ENCODE measurements around the gene RNF217.

RNF217 gene

GRCh38 chr6:125107896-125108295 lies 145.7 kb downstream of the RNF217 start:
- no peak overlapping the region for H3K14ac ChIP-seq (ENCODE audit: low read length)
- peaks cover 4 to 13% of the 10 kb centered on the region in 2 donors for H3K4me1 ChIP-seq (ENCODE audit: control insufficient read depth in 2 of 2, insufficient read depth in 1 of 2, low read depth in 1 of 2, low read length in 2 of 2)
- no peak overlapping the region for H4K91ac ChIP-seq (ENCODE audit: low read depth, low read length, poor library complexity)
- DNase-seq (ENCODE audit: low spot score), result no peak
- H3K4me2 ChIP-seq (ENCODE audit: insufficient read depth, low read length, poor library complexity, severe bottlenecking), result no peak overlapping the region
- H2BK5ac ChIP-seq (ENCODE audit: low read length), result no peak overlapping the region
- H3K4me3 ChIP-seq (ENCODE audit: low read length in 2 of 2), result no peak overlapping the region
- no peak overlapping the region for H2AFZ ChIP-seq (ENCODE audit: low read length)
- no peak overlapping the region for H2BK15ac ChIP-seq (ENCODE audit: low read length)
- no peak overlapping the region for H3K23ac ChIP-seq (ENCODE audit: low read depth, low read length, poor library complexity)
- H3K36me3 ChIP-seq (replicated peaks in 1 of 2; ENCODE audit: control insufficient read depth in 2 of 2, insufficient read depth in 2 of 2, low read length in 2 of 2), result no peaks in the 10 kb centered on the region
- no peak overlapping the region for H4K8ac ChIP-seq (ENCODE audit: low read depth, low read length)
- no peak overlapping the region for H2AK5ac ChIP-seq (ENCODE audit: low read depth, low read length)
- peaks cover 3 to 20% of the 10 kb centered on the region in 2 donors for H3K9me3 ChIP-seq (replicated peaks in 1 of 2; ENCODE audit: control insufficient read depth in 2 of 2, insufficient read depth in 1 of 2, low read depth in 1 of 2, low read length in 2 of 2)
- no peak overlapping the region for H2BK12ac ChIP-seq (ENCODE audit: low read length)
- WGBS, 2 donors (ENCODE audit: extremely low coverage in 2 of 2, insufficient read length in 2 of 2, insufficient replicate concordance in 1 of 2), result no CpG with 5 or more reads among the region's 3 CpGs
- no peaks in the 10 kb centered on the region for H3K79me1 ChIP-seq (ENCODE audit: low read depth, low read length)
- H2BK120ac ChIP-seq (ENCODE audit: low read depth, low read length), result no peak overlapping the region
- H3K4ac ChIP-seq (ENCODE audit: low read length), result no peak overlapping the region
- H3K27me3 ChIP-seq (ENCODE audit: control insufficient read depth in 3 of 3, insufficient read depth in 3 of 3, low read depth in 1 of 3, low read length in 3 of 3), result no peaks in the 10 kb centered on the region
- H3K9ac ChIP-seq (ENCODE audit: low read depth, low read length, poor library complexity), result no peak overlapping the region
- no peak overlapping the region for H3K27ac ChIP-seq (replicated peaks; ENCODE audit: low read length)
- no peak overlapping the region for H3K18ac ChIP-seq (ENCODE audit: low read length)

- Histone ChIP-seq H3K4me1 (ENCODE audit: control insufficient read depth in 2 of 2, insufficient read depth in 1 of 2, low read depth in 1 of 2, low read length in 2 of 2) (no peaks in the 10 kb centered on the region), H2AFZ (ENCODE audit: low read length) (no peak overlapping the region), H3K79me1 (ENCODE audit: low read depth, low read length) (no peaks in the 10 kb centered on the region), H3K36me3 (replicated peaks in 1 of 2; ENCODE audit: control insufficient read depth in 2 of 2, insufficient read depth in 2 of 2, low read length in 2 of 2) (no peaks in the 10 kb centered on the region), H2BK120ac (ENCODE audit: low read depth, low read length) (no peak overlapping the region), H3K4me3 (ENCODE audit: low read length in 2 of 2) (no peak overlapping the region), H3K27ac (replicated peaks; ENCODE audit: low read length) (no peak overlapping the region), H3K14ac (ENCODE audit: low read length) (no peak overlapping the region), H2BK15ac (ENCODE audit: low read length) (no peak overlapping the region), H3K23ac (ENCODE audit: low read depth, low read length, poor library complexity) (no peak overlapping the region), H3K9me3 (replicated peaks in 1 of 2; ENCODE audit: control insufficient read depth in 2 of 2, insufficient read depth in 1 of 2, low read depth in 1 of 2, low read length in 2 of 2) (peaks cover 3 to 22% of the 10 kb centered on the region in 2 donors), H3K27me3 (ENCODE audit: control insufficient read depth in 3 of 3, insufficient read depth in 3 of 3, low read depth in 1 of 3, low read length in 3 of 3) (no peaks in the 10 kb centered on the region), H4K91ac (ENCODE audit: low read depth, low read length, poor library complexity) (no peak overlapping the region), H2BK12ac (ENCODE audit: low read length) (no peak overlapping the region), H3K18ac (ENCODE audit: low read length) (no peak overlapping the region), H2BK5ac (ENCODE audit: low read length) (no peak overlapping the region), H3K4me2 (ENCODE audit: insufficient read depth, low read length, poor library complexity, severe bottlenecking) (no peak overlapping the region), H2AK5ac (ENCODE audit: low read depth, low read length) (no peak overlapping the region), H3K4ac (ENCODE audit: low read length) (no peak overlapping the region), H4K8ac (ENCODE audit: low read depth, low read length) (no peak overlapping the region), H3K9ac (ENCODE audit: low read depth, low read length, poor library complexity) (no peak overlapping the region)
- no CpG with 5 or more reads among the region's 1 CpG for WGBS, 2 donors (ENCODE audit: extremely low coverage in 2 of 2, insufficient read length in 2 of 2, insufficient replicate concordance in 1 of 2)
- no peak for DNase-seq (ENCODE audit: low spot score)
Observed at GRCh38 chr6:125110056-125110455, 147.8 kb downstream of the RNF217 start.

GRCh38 chr6:125111219-125111983 lies 149.2 kb downstream of the RNF217 start:
- Histone ChIP-seq H3K36me3 (replicated peaks in 1 of 2; ENCODE audit: control insufficient read depth in 2 of 2, insufficient read depth in 2 of 2, low read length in 2 of 2) (no peaks in the 10 kb centered on the region), H2BK5ac (ENCODE audit: low read length) (no peak overlapping the region), H3K4ac (ENCODE audit: low read length) (no peak overlapping the region), H3K27me3 (ENCODE audit: control insufficient read depth in 3 of 3, insufficient read depth in 3 of 3, low read depth in 1 of 3, low read length in 3 of 3) (no peaks in the 10 kb centered on the region), H3K4me3 (ENCODE audit: low read length in 2 of 2) (no peak overlapping the region), H2AK5ac (ENCODE audit: low read depth, low read length) (no peak overlapping the region), H2BK120ac (ENCODE audit: low read depth, low read length) (no peak overlapping the region), H4K8ac (ENCODE audit: low read depth, low read length) (no peak overlapping the region), H2BK12ac (ENCODE audit: low read length) (no peak overlapping the region), H3K14ac (ENCODE audit: low read length) (no peak overlapping the region), H3K9ac (ENCODE audit: low read depth, low read length, poor library complexity) (no peak overlapping the region), H4K91ac (ENCODE audit: low read depth, low read length, poor library complexity) (no peak overlapping the region), H3K18ac (ENCODE audit: low read length) (no peak overlapping the region), H2BK15ac (ENCODE audit: low read length) (no peak overlapping the region), H2AFZ (ENCODE audit: low read length) (no peak overlapping the region), H3K9me3 (replicated peaks in 1 of 2; ENCODE audit: control insufficient read depth in 2 of 2, insufficient read depth in 1 of 2, low read depth in 1 of 2, low read length in 2 of 2) (peaks cover 3 to 22% of the 10 kb centered on the region in 2 donors), H3K27ac (replicated peaks; ENCODE audit: low read length) (no peak overlapping the region), H3K4me2 (ENCODE audit: insufficient read depth, low read length, poor library complexity, severe bottlenecking) (no peak overlapping the region), H3K4me1 (ENCODE audit: control insufficient read depth in 2 of 2, insufficient read depth in 1 of 2, low read depth in 1 of 2, low read length in 2 of 2) (no peaks in the 10 kb centered on the region), H3K23ac (ENCODE audit: low read depth, low read length, poor library complexity) (no peak overlapping the region), H3K79me1 (ENCODE audit: low read depth, low read length) (no peaks in the 10 kb centered on the region)
- no peak for DNase-seq (ENCODE audit: low spot score)
- WGBS, 2 donors (ENCODE audit: extremely low coverage in 2 of 2, insufficient read length in 2 of 2, insufficient replicate concordance in 1 of 2), result no CpG with 5 or more reads among the region's 4 CpGs

- no peak overlapping the region for H2AFZ ChIP-seq (ENCODE audit: low read length)
- H3K4me2 ChIP-seq (ENCODE audit: insufficient read depth, low read length, poor library complexity, severe bottlenecking), result no peak overlapping the region
- H3K79me1 ChIP-seq (ENCODE audit: low read depth, low read length), result no peaks in the 10 kb centered on the region
- no peaks in the 10 kb centered on the region for H3K36me3 ChIP-seq (replicated peaks in 1 of 2; ENCODE audit: control insufficient read depth in 2 of 2, insufficient read depth in 2 of 2, low read length in 2 of 2)
- peak overlapping the region; percentile 8 for H3K18ac ChIP-seq (ENCODE audit: low read length)
- H2BK5ac ChIP-seq (ENCODE audit: low read length), result no peak overlapping the region
- no peak overlapping the region for H2BK15ac ChIP-seq (ENCODE audit: low read length)
- no peak overlapping the region for H2AK5ac ChIP-seq (ENCODE audit: low read depth, low read length)
- no peak overlapping the region for H3K27ac ChIP-seq (replicated peaks; ENCODE audit: low read length)
- H3K9ac ChIP-seq (ENCODE audit: low read depth, low read length, poor library complexity), result no peak overlapping the region
- no peaks in the 10 kb centered on the region for H3K27me3 ChIP-seq (ENCODE audit: control insufficient read depth in 3 of 3, insufficient read depth in 3 of 3, low read depth in 1 of 3, low read length in 3 of 3)
- no peak overlapping the region for H2BK12ac ChIP-seq (ENCODE audit: low read length)
- H3K14ac ChIP-seq (ENCODE audit: low read length), result no peak overlapping the region
- no peak overlapping the region for H2BK120ac ChIP-seq (ENCODE audit: low read depth, low read length)
- no peak overlapping the region for H3K4me3 ChIP-seq (ENCODE audit: low read length in 2 of 2)
- no peak overlapping the region for H3K23ac ChIP-seq (ENCODE audit: low read depth, low read length, poor library complexity)
- H3K4ac ChIP-seq (ENCODE audit: low read length), result no peak overlapping the region
- H4K8ac ChIP-seq (ENCODE audit: low read depth, low read length), result no peak overlapping the region
- no peak for DNase-seq (ENCODE audit: low spot score)
- H3K9me3 ChIP-seq (replicated peaks in 1 of 2; ENCODE audit: control insufficient read depth in 2 of 2, insufficient read depth in 1 of 2, low read depth in 1 of 2, low read length in 2 of 2), result peaks cover 3 to 22% of the 10 kb centered on the region in 2 donors
- H4K91ac ChIP-seq (ENCODE audit: low read depth, low read length, poor library complexity), result no peak overlapping the region
- no peaks in the 10 kb centered on the region for H3K4me1 ChIP-seq (ENCODE audit: control insufficient read depth in 2 of 2, insufficient read depth in 1 of 2, low read depth in 1 of 2, low read length in 2 of 2)
Observed at GRCh38 chr6:125112934-125113333, 150.7 kb downstream of the RNF217 start.

All from neuronal stem cell (in vitro differentiated cells).